Common myeloid progenitor, CD34-positive (primary cell): ENCODE measurements around the gene RBFOX2.

Experiments
- CTCF ChIA-PET: fragments of 350-600 bp; sonication (Branson Sonifier 250); formaldehyde crosslinking; loops from one replicate; lab custom pipeline; 2021; ENCODE audit warnings: antibody characterized with exemption; lab: Charles Lee
- POLR2A ChIA-PET: fragments of 350-600 bp; sonication (Branson Sonifier 250); formaldehyde crosslinking; loops from one replicate; lab custom pipeline; 2021; ENCODE audit warnings: antibody characterized with exemption; lab: Charles Lee
- DNase-seq, 3 donors: peaks; one replicate each; pipeline versions ENCODE4 v3.0.0 to v3.0.0-alpha.2; 2013
- H3K27ac ChIP-seq, 2 experiments: 1 replicate in 1 of 2; 2 replicates in 1 of 2; pipeline ENCODE4 v1.7.0; 2013; ENCODE audit warnings: inconsistent platforms in 2 of 2, low read length in 2 of 2, mild to moderate bottlenecking in 2 of 2, low read depth in 1 of 2, moderate library complexity in 1 of 2; ENCODE audit not compliant: severe bottlenecking in 2 of 2, insufficient read depth in 1 of 2, poor library complexity in 1 of 2
- H3K27me3 ChIP-seq, 5 experiments: replicated peaks in 2 of 5; 1 replicate in 3 of 5; 2 replicates in 2 of 5; pipeline versions ENCODE4 v1.6.1 to v1.7.0; 2013; ENCODE audit warnings: low read length in 4 of 5, mild to moderate bottlenecking in 2 of 5, moderate library complexity in 2 of 5, inconsistent platforms in 1 of 5; ENCODE audit not compliant: insufficient read depth in 5 of 5, control insufficient read depth in 4 of 5
- H3K36me3 ChIP-seq, 4 experiments: 1 replicate in 2 of 4; 2 replicates in 2 of 4; pipeline versions ENCODE4 v1.6.1 to v1.7.0; 2013; ENCODE audit warnings: low read length in 3 of 4, control low read depth in 1 of 4, mild to moderate bottlenecking in 1 of 4; ENCODE audit not compliant: control insufficient read depth in 4 of 4, insufficient read depth in 4 of 4
- H3K4me1 ChIP-seq, 4 experiments: 1 replicate in 3 of 4; 2 replicates in 1 of 4; pipeline versions ENCODE4 v1.6.1 to v1.7.1; 2013; ENCODE audit warnings: low read length in 3 of 4, mild to moderate bottlenecking in 3 of 4, control low read depth in 1 of 4, inconsistent platforms in 1 of 4, moderate library complexity in 1 of 4; ENCODE audit not compliant: control insufficient read depth in 4 of 4, insufficient read depth in 4 of 4; ENCODE audit errors: control extremely low read depth in 1 of 4
- H3K4me3 ChIP-seq, 7 experiments: 1 replicate in 4 of 7; 2 replicates in 3 of 7; pipeline versions ENCODE4 v1.5.1 to v1.7.0; 2013; ENCODE audit warnings: mild to moderate bottlenecking in 7 of 7, low read length in 6 of 7, moderate library complexity in 6 of 7, inconsistent platforms in 2 of 7, low read depth in 2 of 7, control low read depth in 1 of 7; ENCODE audit not compliant: insufficient read depth in 4 of 7, control insufficient read depth in 1 of 7; ENCODE audit errors: extremely low read depth in 1 of 7
- H3K9me3 ChIP-seq, 5 experiments: 1 replicate in 4 of 5; 2 replicates in 1 of 5; pipeline versions ENCODE4 v1.6.1 to v1.7.1; 2013; ENCODE audit warnings: low read length in 4 of 5, mild to moderate bottlenecking in 2 of 5, inconsistent platforms in 1 of 5, low read depth in 1 of 5, moderate library complexity in 1 of 5; ENCODE audit not compliant: control insufficient read depth in 4 of 5, insufficient read depth in 2 of 5; ENCODE audit errors: control extremely low read depth in 1 of 5
- WGBS: methylation state at CpG from one replicate; pipeline ENCODE4 v1.1.5; 2013; ENCODE audit not compliant: insufficient coverage; 5-methylcytosine and 5-hydroxymethylcytosine counted together

Gene RBFOX2

DNA sequence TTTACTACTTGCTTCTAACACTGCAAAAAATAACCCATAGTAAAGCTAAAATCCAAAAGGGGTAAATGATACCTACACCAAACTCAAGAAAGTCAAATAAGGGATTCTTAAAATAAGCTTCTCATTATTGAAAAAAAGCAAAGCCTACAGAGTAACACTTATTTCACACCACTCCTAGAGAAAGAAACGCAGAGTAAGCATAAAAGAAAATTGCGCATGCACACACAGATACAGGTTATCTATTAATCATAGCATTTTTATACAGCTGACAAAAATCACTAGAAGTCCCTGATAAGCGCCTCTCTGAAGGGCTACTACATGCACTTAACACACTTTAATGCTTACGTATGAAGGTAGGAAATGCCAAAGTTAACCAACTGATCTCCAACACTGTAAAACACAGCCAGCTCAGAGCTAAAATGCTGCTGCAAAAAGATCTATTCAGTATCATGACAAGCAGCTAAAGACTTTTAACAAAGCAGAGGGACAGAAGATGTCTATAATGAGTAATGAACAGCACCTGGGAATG, 14.0 kb downstream of the RBFOX2 start:
- H3K36me3 ChIP-seq: no peaks in the 10 kb centered on the region
- ChIA-PET POLR2A (no interaction called here), CTCF (interaction anchor here (0.8 to 1.5 kb wide), 4 partner anchors 9 to 51 kb away, joined by 4 to 8 read pairs (median 4); no protein-coding TSS in a partner anchor)
- peaks cover 6 to 32% (median 22%) of the 10 kb centered on the region in 4 experiments for H3K4me1 ChIP-seq
- no peak overlapping the region for H3K27ac ChIP-seq
- H3K9me3 ChIP-seq: no peaks in the 10 kb centered on the region
- DNase-seq: no peak
- no peaks in the 10 kb centered on the region for H3K27me3 ChIP-seq
- 100% methylated on average over 2 of the region's 4 CpGs for WGBS
- H3K4me3 ChIP-seq: no peak overlapping the region

DNA sequence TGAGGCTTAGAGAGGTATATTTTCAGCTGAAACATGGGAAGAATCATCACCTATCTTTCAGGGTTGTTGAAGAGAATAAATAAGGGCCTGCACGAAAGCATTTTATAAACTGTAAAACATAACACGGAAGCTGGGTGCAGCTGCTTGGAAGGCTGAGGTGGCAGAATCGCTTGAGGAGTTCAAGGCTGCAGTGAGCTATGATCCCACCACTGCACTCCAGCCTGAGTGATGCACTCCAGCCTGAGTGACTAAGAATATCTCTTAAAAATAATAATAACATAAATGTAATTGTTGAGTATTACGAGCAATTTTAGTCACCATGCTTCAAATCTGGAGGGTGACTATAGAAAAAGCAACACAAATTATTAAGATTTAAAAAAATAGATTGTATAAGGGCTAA, 16.3 kb downstream of the RBFOX2 start:
- Histone ChIP-seq H3K27ac (no peak overlapping the region), H3K9me3 (no peaks in the 10 kb centered on the region), H3K36me3 (no peaks in the 10 kb centered on the region), H3K27me3 (no peaks in the 10 kb centered on the region), H3K4me1 (peaks cover 0 to 16% (median 12%) of the 10 kb centered on the region in 4 experiments), H3K4me3 (no peak overlapping the region)
- ChIA-PET CTCF (interaction anchor here (1.0 to 1.3 kb wide), 2 partner anchors 13 to 385 kb away, joined by 3 to 5 read pairs; no protein-coding TSS in a partner anchor), POLR2A (no interaction called here)
- DNase-seq: no peak
- whole genome bisulfite sequencing: 100% methylated on average over 3 of the region's 4 CpGs

DNA sequence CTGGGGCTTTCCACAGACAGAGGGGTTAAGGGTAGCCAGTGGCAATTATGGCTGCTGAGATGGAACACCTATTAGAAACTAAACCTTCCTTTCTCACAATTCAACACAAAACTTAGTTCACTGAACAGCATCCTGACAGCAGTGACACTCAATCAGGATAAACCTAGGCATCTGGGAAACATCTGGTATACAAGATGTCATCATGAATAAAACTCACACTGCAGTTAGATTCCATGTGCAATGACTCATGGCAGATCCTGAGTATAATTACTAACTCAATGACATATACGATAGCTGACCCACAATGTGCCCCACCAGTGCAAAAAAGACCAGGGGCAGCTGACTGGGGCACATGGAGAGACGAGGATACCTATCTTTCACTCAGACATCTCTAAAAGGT, 17.7 kb downstream of the RBFOX2 start:
- Histone ChIP-seq H3K36me3 (no peaks in the 10 kb centered on the region), H3K27me3 (no peaks in the 10 kb centered on the region), H3K4me3 (no peak overlapping the region), H3K4me1 (peaks cover 0 to 2% (median under 1%) of the 10 kb centered on the region in 4 experiments), H3K9me3 (no peaks in the 10 kb centered on the region), H3K27ac (no peak overlapping the region)
- WGBS: 100% methylated on average over 1 of the region's 2 CpGs
- POLR2A ChIA-PET: no interaction called here
- CTCF ChIA-PET: interaction anchor here (1.3 kb wide), 1 partner anchor 383 kb away, joined by 5 read pairs; no protein-coding TSS in a partner anchor
- no peak for DNase-seq

DNA sequence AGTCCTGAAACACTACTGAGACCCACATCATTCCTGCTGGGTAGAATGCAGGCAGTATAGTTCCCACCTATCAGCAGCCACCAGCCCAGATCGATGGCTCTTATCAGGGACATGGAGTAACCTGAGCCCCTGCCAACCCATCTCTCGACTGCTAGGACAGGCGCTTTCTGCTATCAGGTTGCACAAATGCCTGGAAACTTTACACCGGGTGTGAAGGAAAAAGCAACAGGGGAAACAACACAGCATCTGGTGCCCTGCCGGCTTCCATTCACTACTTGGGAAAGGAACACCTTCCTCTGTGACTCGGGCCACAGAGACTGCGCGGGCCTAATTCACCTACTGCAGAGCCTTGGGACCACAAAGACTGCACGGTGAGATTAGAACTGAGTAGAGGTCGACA, 18.5 kb downstream of the RBFOX2 start:
- ChIA-PET POLR2A (interaction anchor here (0.7 kb wide), 1 partner anchor 13 kb away, joined by 3 read pairs; no protein-coding TSS in a partner anchor), CTCF (no interaction called here)
- H3K27me3 ChIP-seq: no peaks in the 10 kb centered on the region
- DNase-seq: no peak
- no peaks in the 10 kb centered on the region for H3K9me3 ChIP-seq
- H3K27ac ChIP-seq: no peak overlapping the region
- no peaks in the 10 kb centered on the region for H3K36me3 ChIP-seq
- no peaks in the 10 kb centered on the region for H3K4me1 ChIP-seq
- WGBS: 98% methylated on average over 9 of the region's 10 CpGs
- no peak overlapping the region for H3K4me3 ChIP-seq

DNA sequence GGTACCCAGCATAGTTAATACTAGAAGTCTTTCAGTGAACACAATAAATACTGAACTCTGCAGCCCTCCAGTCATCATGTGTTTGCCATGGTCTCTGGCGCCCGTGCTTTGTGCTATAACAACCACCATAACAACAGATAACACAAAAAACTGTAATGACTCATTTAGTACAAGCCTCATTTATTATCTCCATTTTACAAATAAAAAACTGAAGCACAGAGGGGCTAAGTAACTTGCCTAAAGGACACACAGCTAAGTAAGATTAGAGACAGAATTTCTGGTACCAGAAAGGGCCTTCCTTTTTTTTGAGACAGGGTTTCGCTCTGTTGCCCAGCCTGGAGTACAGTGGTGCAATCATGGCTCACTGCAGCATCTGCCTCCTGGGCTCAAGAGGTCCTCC, 19.5 kb downstream of the RBFOX2 start:
- WGBS: 100% methylated on average over 3 of the region's 3 CpGs
- CTCF ChIA-PET: interaction anchor here (0.7 to 1.1 kb wide), 2 partner anchors 8 to 9 kb away, joined by 3 to 4 read pairs; no protein-coding TSS in a partner anchor
- H3K4me1 ChIP-seq: no peaks in the 10 kb centered on the region
- H3K27ac ChIP-seq: no peak overlapping the region
- H3K27me3 ChIP-seq: no peaks in the 10 kb centered on the region
- POLR2A ChIA-PET: no interaction called here
- DNase-seq: no peak
- H3K4me3 ChIP-seq: no peak overlapping the region
- no peaks in the 10 kb centered on the region for H3K9me3 ChIP-seq
- no peaks in the 10 kb centered on the region for H3K36me3 ChIP-seq

DNA sequence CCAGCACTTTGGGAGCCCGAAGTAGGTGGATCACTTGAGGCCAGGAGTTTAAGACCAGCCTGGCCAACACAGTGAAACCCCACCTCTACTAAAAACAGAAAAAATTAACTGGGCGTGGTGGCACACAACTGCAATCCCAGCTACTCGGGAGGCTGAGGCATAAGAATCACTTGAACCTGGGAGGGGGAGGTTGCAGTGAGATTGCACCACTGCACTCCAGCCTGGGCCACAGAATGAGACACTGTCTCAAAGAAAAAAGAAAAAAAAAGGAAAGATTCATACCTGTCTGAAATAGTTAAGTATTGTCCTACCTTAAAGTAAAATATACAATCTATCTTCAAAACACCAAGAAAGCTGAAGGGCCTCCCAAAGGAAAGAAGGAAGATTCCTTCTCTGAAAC, 20.1 kb downstream of the RBFOX2 start:
- Histone ChIP-seq H3K27ac (no peak overlapping the region), H3K9me3 (no peaks in the 10 kb centered on the region), H3K4me1 (no peaks in the 10 kb centered on the region), H3K36me3 (no peaks in the 10 kb centered on the region), H3K4me3 (no peak overlapping the region), H3K27me3 (no peaks in the 10 kb centered on the region)
- ChIA-PET POLR2A (no interaction called here), CTCF (interaction anchor here (1.1 kb wide), 1 partner anchor 8 kb away, joined by 3 read pairs; no protein-coding TSS in a partner anchor)
- WGBS: 100% methylated on average over 2 of the region's 3 CpGs
- no peak for DNase-seq

DNA sequence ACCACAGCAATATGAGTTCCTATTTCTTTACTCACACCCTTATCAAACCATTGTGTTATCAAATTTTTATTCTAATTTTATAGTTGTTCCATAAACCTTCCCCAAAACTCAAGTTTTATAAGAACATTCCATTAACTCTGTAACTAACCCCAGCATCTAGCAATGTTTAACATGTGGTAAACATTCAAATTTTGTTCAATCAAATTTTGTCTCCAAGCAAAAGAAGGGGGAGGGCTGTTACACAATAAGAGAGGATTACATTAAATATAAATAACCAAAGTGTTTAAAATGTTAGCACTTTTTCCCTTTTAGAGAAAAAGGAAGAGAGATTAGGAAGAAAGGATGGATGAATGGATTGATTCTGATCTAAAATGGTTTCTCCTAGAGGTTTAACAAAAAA, 20.5 kb downstream of the RBFOX2 start:
- no peaks in the 10 kb centered on the region for H3K9me3 ChIP-seq
- H3K27me3 ChIP-seq: no peaks in the 10 kb centered on the region
- no peak for DNase-seq
- CTCF ChIA-PET: no interaction called here
- H3K4me1 ChIP-seq: no peaks in the 10 kb centered on the region
- POLR2A ChIA-PET: no interaction called here
- no peaks in the 10 kb centered on the region for H3K36me3 ChIP-seq
- H3K27ac ChIP-seq: no peak overlapping the region
- no peak overlapping the region for H3K4me3 ChIP-seq
